ENCODE measurements around the gene TCFL5. TPM values are rescaled to one million over a fixed set of nuclear protein-coding genes. Genes with fewer than 3 reads are reported as not detected.

The TCFL5 gene
- total RNA-seq, 1 experiment from 2014 or later: 23.8 TPM

GRCh38 chr20:62884556-62884955 lies 22.9 kb upstream of the TCFL5 start:
- H3K9me3 ChIP-seq (ENCODE audit: control insufficient read depth, insufficient read depth, low read depth, low read length): no peaks in the 10 kb centered on the region
- in situ Hi-C loops (cut with HindIII; ENCODE audit: low pct_unique_long_range_greater_than_20kb, low sequenced_read_pairs): no loop called here
- peaks cover 7% of the 10 kb centered on the region for H3K4me1 ChIP-seq (ENCODE audit: control insufficient read depth, insufficient read depth, low read length)
- no peaks in the 10 kb centered on the region for H3K27me3 ChIP-seq (ENCODE audit: control insufficient read depth, insufficient read depth, low read length)
- ChIA-PET CTCF (interaction anchor here (0.6 kb wide), 1 partner anchor 42 kb away, joined by 4 read pairs; the partner anchor contains the start of gene DIDO1), POLR2A (no interaction called here)
- no peak overlapping the region for H3K4me3 ChIP-seq (ENCODE audit: low read depth in 2 of 2, low read length in 2 of 2)
- H3K36me3 ChIP-seq (ENCODE audit: control insufficient read depth, insufficient read depth, low read length): peaks cover 7% of the 10 kb centered on the region
- no peak overlapping the region for H3K27ac ChIP-seq (ENCODE audit: low read length)
- intact Hi-C loops (cut with micrococcal nuclease; ENCODE audit: unreplicated experiment): no loop called here
- no TSS peak for BruUV-seq (replicated peaks)
- DNase-seq (ENCODE audit: low read depth, low spot score) (no peak), ATAC-seq (peak; percentile 42; the same call in 1 of the 2 replicates)
- TF ChIP-seq POLR2AphosphoS5 (IDR thresholded peaks at IDR 0.05; ENCODE audit: low read depth, low read length) (no peak), CTCF (IDR thresholded peaks at IDR 0.05) (no peak), SIN3A (IDR thresholded peaks at IDR 0.05; ENCODE audit: borderline replicate concordance, insufficient read depth, low read depth, low read length) (no peak), TCF7L2 (IDR thresholded peaks at IDR 0.05; ENCODE audit: low read depth, low read length) (no peak), REST (IDR thresholded peaks at IDR 0.05; ENCODE audit: insufficient read depth in 1 of 2, low read depth in 2 of 2, low read length in 1 of 2) (no peak)

- ChIA-PET POLR2A (no interaction called here), CTCF (no interaction called here)
- no TSS peak for BruUV-seq (replicated peaks)
Measured at GRCh38 chr20:62882426-62882825, 20.8 kb upstream of the TCFL5 start.

More at GRCh38 chr20:62882426-62882825, 20.8 kb upstream of the TCFL5 start:
- Histone ChIP-seq H3K9me3 (ENCODE audit: control insufficient read depth, insufficient read depth, low read depth, low read length) (no peaks in the 10 kb centered on the region), H3K36me3 (ENCODE audit: control insufficient read depth, insufficient read depth, low read length) (peaks cover 3% of the 10 kb centered on the region; the same call in 1 of the 2 replicates), H3K27me3 (ENCODE audit: control insufficient read depth, insufficient read depth, low read length) (no peaks in the 10 kb centered on the region), H3K4me1 (ENCODE audit: control insufficient read depth, insufficient read depth, low read length) (peaks cover 16% of the 10 kb centered on the region), H3K27ac (ENCODE audit: low read length) (no peak overlapping the region), H3K4me3 (ENCODE audit: low read depth in 2 of 2, low read length in 2 of 2) (no peak overlapping the region)
- ATAC-seq: no peak
- TF ChIP-seq CTCF (IDR thresholded peaks at IDR 0.05) (no peak), SIN3A (IDR thresholded peaks at IDR 0.05; ENCODE audit: borderline replicate concordance, insufficient read depth, low read depth, low read length) (no peak), REST (IDR thresholded peaks at IDR 0.05; ENCODE audit: insufficient read depth in 1 of 2, low read depth in 2 of 2, low read length in 1 of 2) (no peak), POLR2AphosphoS5 (IDR thresholded peaks at IDR 0.05; ENCODE audit: low read depth, low read length) (no peak), TCF7L2 (IDR thresholded peaks at IDR 0.05; ENCODE audit: low read depth, low read length) (no peak)
- DNase-seq (ENCODE audit: low read depth, low spot score): no peak
- intact Hi-C loops (cut with micrococcal nuclease; ENCODE audit: unreplicated experiment): no loop called here
- in situ Hi-C loops (cut with HindIII; ENCODE audit: low pct_unique_long_range_greater_than_20kb, low sequenced_read_pairs): no loop called here
